HG02970 (cell line): ENCODE data around the gene TMEM178A.

Source experiments
- ATAC-seq: cut with Tn5 transposase; IDR thresholded peaks from one replicate; pipeline ENCODE4 v1.9.1; 2021; ENCODE audit warnings: mild to moderate bottlenecking, moderate library complexity, moderate number of reproducible peaks; ENCODE audit not compliant: unreplicated experiment, low FRiP score

TMEM178A gene

GRCh38 chr2:39735648-39736047 is 69.9 kb downstream of the TMEM178A start:
- no peak for ATAC-seq

- no peak for ATAC-seq
Measured at GRCh38 chr2:39736640-39737039, 70.9 kb downstream of the TMEM178A start.

- no peak for ATAC-seq
Measured at GRCh38 chr2:39737661-39738060, 71.9 kb downstream of the TMEM178A start.

- no peak for ATAC-seq
Measured at GRCh38 chr2:39738936-39739335, 73.2 kb downstream of the TMEM178A start.

GRCh38 chr2:39739386-39739785 is 73.7 kb downstream of the TMEM178A start:
- ATAC-seq: no peak

GRCh38 chr2:39741871-39742270 is 76.2 kb downstream of the TMEM178A start:
- ATAC-seq: no peak

- ATAC-seq: no peak
Measured at GRCh38 chr2:39743269-39743776, 77.6 kb downstream of the TMEM178A start.

- no peak for ATAC-seq
Measured at GRCh38 chr2:39755466-39755865, 89.7 kb downstream of the TMEM178A start.

- ATAC-seq: no peak
Measured at GRCh38 chr2:39757156-39757555, 91.4 kb downstream of the TMEM178A start.

- no peak for ATAC-seq
Measured at GRCh38 chr2:39762448-39762847, 96.7 kb downstream of the TMEM178A start.
